ENCODE data around the gene TPI1.
A peak's percentile ranks its signal among the peaks of the same experiment; 100 is the strongest.

TPI1 gene

GRCh38 chr12:6867413-6868210 is at the start of gene TPI1:
Gene TPI1 (plus strand): TSS chr12:6867531. CDS start chr12:6867567, 36 bp downstream.
- Histone ChIP-seq H3K4me1 (ENCODE audit: control insufficient read depth, insufficient read depth, low read length) (peaks cover 42% of the 10 kb centered on the region), H3K9me3 (ENCODE audit: control insufficient read depth, low read length) (no peaks in the 10 kb centered on the region), H3K27me3 (ENCODE audit: control insufficient read depth, insufficient read depth, low read length) (no peaks in the 10 kb centered on the region), H3K4me3 (ENCODE audit: low read length) (peak within 1 kb of the TSS; percentile 77), H3K9ac (ENCODE audit: low read length) (peak within 1 kb of the TSS; percentile 90), H3K36me3 (ENCODE audit: control insufficient read depth, insufficient read depth, low read length) (no peaks in the 10 kb centered on the region)

DNA sequence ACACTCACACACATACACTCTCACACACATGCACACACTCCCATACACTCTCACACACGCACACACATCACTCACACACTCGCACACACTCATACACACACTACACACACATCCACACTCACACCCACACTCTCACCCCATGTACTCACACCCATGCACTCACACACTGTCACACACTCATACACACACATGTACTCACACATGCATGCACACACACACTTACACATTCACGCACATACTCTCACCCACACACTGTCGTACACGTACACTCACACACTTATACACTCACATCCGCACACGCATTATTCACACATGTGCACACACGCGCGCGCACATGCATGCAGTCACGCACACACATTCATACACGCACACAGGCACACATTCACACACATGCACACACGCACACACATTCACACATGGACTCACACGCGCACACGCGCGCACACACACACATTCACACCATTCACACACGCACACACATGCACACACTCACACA is 49.6 kb upstream of the TPI1 start:
- Histone ChIP-seq H3K9me3 (ENCODE audit: control insufficient read depth, low read length) (no peaks in the 10 kb centered on the region), H3K27me3 (ENCODE audit: control insufficient read depth, insufficient read depth, low read length) (peaks cover 60% of the 10 kb centered on the region), H3K4me3 (ENCODE audit: low read length) (no peak overlapping the region), H3K9ac (ENCODE audit: low read length) (no peak overlapping the region), H3K36me3 (ENCODE audit: control insufficient read depth, insufficient read depth, low read length) (no peaks in the 10 kb centered on the region), H3K4me1 (ENCODE audit: control insufficient read depth, insufficient read depth, low read length) (no peaks in the 10 kb centered on the region)

DNA sequence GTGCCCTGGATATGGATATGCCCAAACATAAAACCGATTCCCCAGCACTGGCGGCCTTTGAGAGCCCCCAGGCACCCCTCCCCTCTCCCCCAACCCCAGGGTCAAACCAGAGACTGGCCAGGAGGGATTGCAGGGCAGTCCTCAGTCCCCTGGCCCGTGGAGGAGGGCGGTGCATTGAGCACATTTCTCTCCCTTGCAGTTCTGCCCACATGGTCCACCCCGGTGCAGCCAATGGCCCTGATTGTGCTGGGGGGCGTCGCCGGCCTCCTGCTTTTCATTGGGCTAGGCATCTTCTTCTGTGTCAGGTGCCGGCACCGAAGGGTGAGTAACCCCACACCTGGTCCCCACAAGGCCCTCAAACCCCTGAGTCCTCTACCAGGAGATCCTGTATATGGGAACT is 49.1 kb upstream of the TPI1 start:
- Histone ChIP-seq H3K36me3 (ENCODE audit: control insufficient read depth, insufficient read depth, low read length) (no peaks in the 10 kb centered on the region), H3K4me1 (ENCODE audit: control insufficient read depth, insufficient read depth, low read length) (no peaks in the 10 kb centered on the region), H3K27me3 (ENCODE audit: control insufficient read depth, insufficient read depth, low read length) (peaks cover 65% of the 10 kb centered on the region), H3K4me3 (ENCODE audit: low read length) (no peak overlapping the region), H3K9ac (ENCODE audit: low read length) (no peak overlapping the region), H3K9me3 (ENCODE audit: control insufficient read depth, low read length) (no peaks in the 10 kb centered on the region)

GRCh38 chr12:6818645-6819044 is 48.7 kb upstream of the TPI1 start:
- H3K36me3 ChIP-seq (ENCODE audit: control insufficient read depth, insufficient read depth, low read length): no peaks in the 10 kb centered on the region

DNA sequence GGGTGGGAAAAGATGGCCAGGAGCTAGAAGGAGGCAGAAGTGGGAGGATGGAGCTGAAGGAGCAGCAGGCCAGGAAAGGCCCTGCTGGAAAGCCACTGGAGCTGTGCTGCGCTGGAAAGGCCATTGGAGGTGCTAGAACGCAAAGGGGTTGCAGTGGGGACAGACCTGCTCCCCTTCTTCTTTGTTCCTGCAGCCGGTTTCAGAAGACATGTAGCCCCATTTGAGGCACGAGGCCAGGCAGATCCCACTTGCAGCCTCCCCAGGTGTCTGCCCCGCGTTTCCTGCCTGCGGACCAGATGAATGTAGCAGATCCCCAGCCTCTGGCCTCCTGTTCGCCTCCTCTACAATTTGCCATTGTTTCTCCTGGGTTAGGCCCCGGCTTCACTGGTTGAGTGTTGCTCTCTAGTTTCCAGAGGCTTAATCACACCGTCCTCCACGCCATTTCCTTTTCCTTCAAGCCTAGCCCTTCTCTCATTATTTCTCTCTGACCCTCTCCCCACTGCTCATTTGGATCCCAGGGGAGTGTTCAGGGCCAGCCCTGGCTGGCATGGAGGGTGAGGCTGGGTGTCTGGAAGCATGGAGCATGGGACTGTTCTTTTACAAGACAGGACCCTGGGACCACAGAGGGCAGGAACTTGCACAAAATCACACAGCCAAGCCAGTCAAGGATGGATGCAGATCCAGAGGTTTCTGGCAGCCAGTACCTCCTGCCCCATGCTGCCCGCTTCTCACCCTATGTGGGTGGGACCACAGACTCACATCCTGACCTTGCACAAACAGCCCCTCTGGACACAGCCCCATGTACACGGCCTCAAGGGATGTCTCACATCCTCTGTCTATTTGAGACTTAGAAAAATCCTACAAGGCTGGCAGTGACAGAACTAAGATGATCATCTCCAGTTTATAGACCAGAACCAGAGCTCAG is 48.0 kb upstream of the TPI1 start:
- Histone ChIP-seq H3K9me3 (ENCODE audit: control insufficient read depth, low read length) (no peaks in the 10 kb centered on the region), H3K4me1 (ENCODE audit: control insufficient read depth, insufficient read depth, low read length) (no peaks in the 10 kb centered on the region), H3K9ac (ENCODE audit: low read length) (no peak overlapping the region), H3K4me3 (ENCODE audit: low read length) (no peak overlapping the region), H3K27me3 (ENCODE audit: control insufficient read depth, insufficient read depth, low read length) (peaks cover 69% of the 10 kb centered on the region), H3K36me3 (ENCODE audit: control insufficient read depth, insufficient read depth, low read length) (no peaks in the 10 kb centered on the region)

More at GRCh38 chr12:6818645-6819044, 48.7 kb upstream of the TPI1 start:
- H3K9me3 ChIP-seq (ENCODE audit: control insufficient read depth, low read length): no peaks in the 10 kb centered on the region
- H3K4me1 ChIP-seq (ENCODE audit: control insufficient read depth, insufficient read depth, low read length): no peaks in the 10 kb centered on the region
- H3K27me3 ChIP-seq (ENCODE audit: control insufficient read depth, insufficient read depth, low read length): peaks cover 69% of the 10 kb centered on the region
- H3K4me3 ChIP-seq (ENCODE audit: low read length): no peak overlapping the region
- H3K9ac ChIP-seq (ENCODE audit: low read length): no peak overlapping the region

- H3K4me3 ChIP-seq (ENCODE audit: low read length): no peak overlapping the region
- no peaks in the 10 kb centered on the region for H3K36me3 ChIP-seq (ENCODE audit: control insufficient read depth, insufficient read depth, low read length)
- no peaks in the 10 kb centered on the region for H3K4me1 ChIP-seq (ENCODE audit: control insufficient read depth, insufficient read depth, low read length)
- peaks cover 69% of the 10 kb centered on the region for H3K27me3 ChIP-seq (ENCODE audit: control insufficient read depth, insufficient read depth, low read length)
- no peaks in the 10 kb centered on the region for H3K9me3 ChIP-seq (ENCODE audit: control insufficient read depth, low read length)
- no peak overlapping the region for H3K9ac ChIP-seq (ENCODE audit: low read length)
These were observed 47.2 kb upstream of the TPI1 start for GRCh38 chr12:6820166-6820565.

- H3K27me3 ChIP-seq (ENCODE audit: control insufficient read depth, insufficient read depth, low read length): peaks cover 74% of the 10 kb centered on the region
- H3K9ac ChIP-seq (ENCODE audit: low read length): peak within 1 kb of the TSS; percentile 10
- no peaks in the 10 kb centered on the region for H3K36me3 ChIP-seq (ENCODE audit: control insufficient read depth, insufficient read depth, low read length)
- H3K9me3 ChIP-seq (ENCODE audit: control insufficient read depth, low read length): no peaks in the 10 kb centered on the region
- H3K4me1 ChIP-seq (ENCODE audit: control insufficient read depth, insufficient read depth, low read length): no peaks in the 10 kb centered on the region
- no peak within 1 kb of the TSS for H3K4me3 ChIP-seq (ENCODE audit: low read length)
These were observed 45.5 kb upstream of the TPI1 start, which contains the start of gene GPR162 for GRCh38 chr12:6821591-6822425. Gene GPR162 (plus strand): TSS chr12:6821821. CDS start chr12:6823899, 2,078 bp downstream.

- H3K27me3 ChIP-seq (ENCODE audit: control insufficient read depth, insufficient read depth, low read length): peaks cover 81% of the 10 kb centered on the region
- H3K4me3 ChIP-seq (ENCODE audit: low read length): no peak overlapping the region
These were observed 44.8 kb upstream of the TPI1 start for GRCh38 chr12:6822426-6823135.

GRCh38 chr12:6823182-6824084 is 43.9 kb upstream of the TPI1 start:
- Histone ChIP-seq H3K36me3 (ENCODE audit: control insufficient read depth, insufficient read depth, low read length) (no peaks in the 10 kb centered on the region), H3K4me1 (ENCODE audit: control insufficient read depth, insufficient read depth, low read length) (peaks cover 7% of the 10 kb centered on the region), H3K4me3 (ENCODE audit: low read length) (no peak overlapping the region), H3K27me3 (ENCODE audit: control insufficient read depth, insufficient read depth, low read length) (peaks cover 86% of the 10 kb centered on the region), H3K9ac (ENCODE audit: low read length) (no peak overlapping the region), H3K9me3 (ENCODE audit: control insufficient read depth, low read length) (no peaks in the 10 kb centered on the region)

More at GRCh38 chr12:6822426-6823135, 44.8 kb upstream of the TPI1 start:
- Histone ChIP-seq H3K36me3 (ENCODE audit: control insufficient read depth, insufficient read depth, low read length) (no peaks in the 10 kb centered on the region), H3K4me1 (ENCODE audit: control insufficient read depth, insufficient read depth, low read length) (peaks cover 7% of the 10 kb centered on the region), H3K9me3 (ENCODE audit: control insufficient read depth, low read length) (no peaks in the 10 kb centered on the region), H3K9ac (ENCODE audit: low read length) (peak overlapping the region; percentile 10)

DNA sequence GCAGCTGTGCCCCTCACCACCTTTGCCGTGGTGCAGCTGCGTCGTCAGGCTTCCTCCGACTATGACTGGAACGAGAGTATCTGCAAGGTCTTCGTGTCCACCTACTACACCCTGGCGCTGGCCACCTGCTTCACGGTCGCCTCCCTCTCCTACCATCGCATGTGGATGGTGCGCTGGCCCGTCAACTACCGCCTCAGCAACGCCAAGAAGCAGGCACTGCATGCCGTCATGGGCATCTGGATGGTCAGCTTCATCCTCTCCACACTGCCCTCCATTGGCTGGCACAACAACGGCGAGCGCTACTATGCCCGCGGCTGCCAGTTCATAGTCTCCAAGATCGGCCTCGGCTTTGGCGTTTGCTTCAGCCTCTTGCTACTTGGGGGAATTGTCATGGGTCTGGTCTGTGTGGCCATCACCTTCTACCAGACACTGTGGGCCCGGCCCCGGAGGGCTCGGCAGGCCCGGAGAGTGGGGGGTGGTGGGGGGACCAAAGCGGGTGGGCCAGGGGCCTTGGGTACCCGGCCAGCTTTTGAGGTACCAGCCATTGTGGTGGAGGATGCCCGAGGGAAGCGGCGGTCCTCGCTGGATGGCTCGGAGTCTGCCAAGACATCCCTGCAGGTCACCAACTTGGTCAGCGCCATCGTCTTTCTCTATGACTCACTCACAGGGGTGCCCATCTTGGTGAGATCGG is 43.1 kb upstream of the TPI1 start:
- Histone ChIP-seq H3K36me3 (ENCODE audit: control insufficient read depth, insufficient read depth, low read length) (no peaks in the 10 kb centered on the region), H3K4me1 (ENCODE audit: control insufficient read depth, insufficient read depth, low read length) (peaks cover 9% of the 10 kb centered on the region), H3K9me3 (ENCODE audit: control insufficient read depth, low read length) (no peaks in the 10 kb centered on the region), H3K27me3 (ENCODE audit: control insufficient read depth, insufficient read depth, low read length) (peaks cover 88% of the 10 kb centered on the region), H3K4me3 (ENCODE audit: low read length) (no peak overlapping the region), H3K9ac (ENCODE audit: low read length) (no peak overlapping the region)

Data from mucosa of stomach (tissue), 1 donor.